Small intestine (tissue), 7 donors: ENCODE data around the gene CTCFL. TPM values are rescaled to one million over a fixed set of nuclear protein-coding genes. Genes with fewer than 3 reads are reported as not detected.

Experiments used
- DNase-seq, 2 donors: peaks; one replicate each; pipeline versions ENCODE4 v3.0.0 to v3.0.0-alpha.2; 2013
- FAIRE-seq: peaks from 2 replicates; lab custom pipeline; 2012; peaks lifted over from hg19 to GRCh38; lab: Jason Lieb, UNC
- H3K27ac ChIP-seq, 3 donors: one replicate each; pipeline ENCODE4 v1.5.1; 2013; ENCODE audit warnings: low read length in 2 of 3, mild to moderate bottlenecking in 2 of 3, control low read depth in 1 of 3, inconsistent platforms in 1 of 3, low read depth in 1 of 3, moderate library complexity in 1 of 3
- H3K27me3 ChIP-seq, 3 donors: one replicate each; pipeline ENCODE4 v1.6.1; 2013; ENCODE audit warnings: low read length in 3 of 3, inconsistent platforms in 1 of 3; ENCODE audit not compliant: control insufficient read depth in 3 of 3, insufficient read depth in 3 of 3
- H3K36me3 ChIP-seq, 3 donors: one replicate each; pipeline ENCODE4 v1.6.1; 2013; ENCODE audit warnings: low read length in 3 of 3, inconsistent platforms in 1 of 3, low read depth in 1 of 3, mild to moderate bottlenecking in 1 of 3, moderate library complexity in 1 of 3; ENCODE audit not compliant: control insufficient read depth in 3 of 3, insufficient read depth in 2 of 3
- H3K4me1 ChIP-seq, 3 donors: one replicate each; pipeline ENCODE4 v1.6.1; 2013; ENCODE audit warnings: low read length in 2 of 3, inconsistent platforms in 1 of 3, low read depth in 1 of 3, mild to moderate bottlenecking in 1 of 3, moderate library complexity in 1 of 3; ENCODE audit not compliant: control insufficient read depth in 3 of 3, insufficient read depth in 2 of 3
- H3K4me3 ChIP-seq, 3 donors: one replicate each; pipeline ENCODE4 v1.5.1; 2013; ENCODE audit warnings: low read length in 3 of 3, control low read depth in 1 of 3, inconsistent platforms in 1 of 3, low read depth in 1 of 3, mild to moderate bottlenecking in 1 of 3, moderate library complexity in 1 of 3
- H3K9me3 ChIP-seq, 2 donors: one replicate each; pipeline ENCODE4 v1.6.1; 2013; ENCODE audit warnings: low read depth in 1 of 2, low read length in 1 of 2; ENCODE audit not compliant: control insufficient read depth in 2 of 2, insufficient read depth in 1 of 2
- WGBS, 3 donors: extraction: QIAGEN DNeasy Blood & Tissue Kit; methylation state at CpG; one replicate each; pipeline ENCODE4 v1.1.7; 2013; 5-methylcytosine and 5-hydroxymethylcytosine counted together
- polyA plus RNA-seq, 4 donors: library from polyadenylated mRNA; stranded (reverse) in 3 of 4; unstranded in 1 of 4; fragments of 200-250 nt in 3 of 4; fragments of 120-200 nt in 1 of 4; gene quantifications; one replicate each; pipeline versions ENCODE4 v1.2.1 to v1.2.3, GENCODE V29; 2013
- donor health status: healthy with polysubstance abuse.
- donor health status: control.
- donor health status: control.
- donor health status: Bipolar disorder and iron deficiency.
- donor health status: healthy.

CTCFL gene
- polyA plus RNA-seq, 4 donors = 0.03 TPM; not detected in 2

GRCh38 chr20:57503035-57503658 is 21.8 kb downstream of the CTCFL start:
- no peaks in the 10 kb centered on the region for H3K36me3 ChIP-seq
- H3K4me3 ChIP-seq = no peak overlapping the region
- DNase-seq = no peak
- no peaks in the 10 kb centered on the region for H3K9me3 ChIP-seq
- no peak overlapping the region for H3K27ac ChIP-seq
- 68 to 79% (median 73%) methylated on average over 20 of the region's 20 CpGs for WGBS, 3 donors
- no peaks in the 10 kb centered on the region for H3K27me3 ChIP-seq
- no peaks in the 10 kb centered on the region for H3K4me1 ChIP-seq
- FAIRE-seq = no peak

GRCh38 chr20:57502336-57502700 is 22.6 kb downstream of the CTCFL start:
- H3K4me1 ChIP-seq = no peaks in the 10 kb centered on the region
- no peak for DNase-seq
- H3K9me3 ChIP-seq = no peaks in the 10 kb centered on the region
- H3K36me3 ChIP-seq = no peaks in the 10 kb centered on the region
- no peak overlapping the region for H3K27ac ChIP-seq
- 34 to 70% (median 49%) methylated on average over 6 of the region's 6 CpGs for WGBS, 3 donors
- no peak overlapping the region for H3K4me3 ChIP-seq
- FAIRE-seq = no peak
- H3K27me3 ChIP-seq = no peaks in the 10 kb centered on the region

GRCh38 chr20:57501461-57502335 is 23.2 kb downstream of the CTCFL start:
- no peak overlapping the region for H3K27ac ChIP-seq
- no peak for FAIRE-seq

GRCh38 chr20:57500962-57501361 is 24.0 kb downstream of the CTCFL start:
- FAIRE-seq (no peak), DNase-seq (no peak)
- WGBS, 3 donors = 89 to 93% (median 90%) methylated on average over 17 of the region's 17 CpGs
- Histone ChIP-seq H3K4me1 (no peaks in the 10 kb centered on the region), H3K4me3 (no peak overlapping the region), H3K36me3 (no peaks in the 10 kb centered on the region), H3K27ac (no peak overlapping the region), H3K27me3 (no peaks in the 10 kb centered on the region), H3K9me3 (no peaks in the 10 kb centered on the region)

More at GRCh38 chr20:57501461-57502335, 23.2 kb downstream of the CTCFL start:
- no peak for DNase-seq
- Histone ChIP-seq H3K36me3 (no peaks in the 10 kb centered on the region), H3K4me3 (no peak overlapping the region), H3K4me1 (no peaks in the 10 kb centered on the region), H3K9me3 (no peaks in the 10 kb centered on the region), H3K27me3 (no peaks in the 10 kb centered on the region)
- WGBS, 3 donors = 80% methylated on average over 17 of the region's 17 CpGs

- no peaks in the 10 kb centered on the region for H3K36me3 ChIP-seq
- H3K9me3 ChIP-seq = no peaks in the 10 kb centered on the region
- H3K4me3 ChIP-seq = no peak overlapping the region
- FAIRE-seq (no peak), DNase-seq (no peak)
- no peaks in the 10 kb centered on the region for H3K27me3 ChIP-seq
- no peaks in the 10 kb centered on the region for H3K4me1 ChIP-seq
- WGBS, 3 donors = 78 to 88% (median 85%) methylated on average over 7 of the region's 7 CpGs
- no peak overlapping the region for H3K27ac ChIP-seq
These were observed 24.7 kb downstream of the CTCFL start for GRCh38 chr20:57500235-57500634.

GRCh38 chr20:57499676-57500075 is 25.3 kb downstream of the CTCFL start:
- Histone ChIP-seq H3K27me3 (no peaks in the 10 kb centered on the region), H3K27ac (no peak overlapping the region), H3K4me1 (no peaks in the 10 kb centered on the region), H3K4me3 (no peak overlapping the region), H3K9me3 (no peaks in the 10 kb centered on the region), H3K36me3 (no peaks in the 10 kb centered on the region)
- 29 to 56% (median 54%) methylated on average over 14 of the region's 14 CpGs for WGBS, 3 donors
- FAIRE-seq (no peak), DNase-seq (no peak)

GRCh38 chr20:57498425-57499400 is 26.2 kb downstream of the CTCFL start:
- H3K4me1 ChIP-seq = no peaks in the 10 kb centered on the region
- no peaks in the 10 kb centered on the region for H3K36me3 ChIP-seq
- WGBS, 3 donors = 31 to 38% (median 35%) methylated on average over 20 of the region's 20 CpGs
- no peak for FAIRE-seq
- no peak for DNase-seq
- no peak overlapping the region for H3K4me3 ChIP-seq
- H3K27ac ChIP-seq = no peak overlapping the region
- H3K9me3 ChIP-seq = no peaks in the 10 kb centered on the region
- H3K27me3 ChIP-seq = no peaks in the 10 kb centered on the region

- DNase-seq (no peak), FAIRE-seq (no peak)
- H3K9me3 ChIP-seq = no peaks in the 10 kb centered on the region
- WGBS, 3 donors = 80 to 84% (median 80%) methylated on average over 4 of the region's 4 CpGs
- no peaks in the 10 kb centered on the region for H3K4me1 ChIP-seq
- H3K27me3 ChIP-seq = peaks cover 0 to 2% (median 0%) of the 10 kb centered on the region in 3 donors
- H3K4me3 ChIP-seq = no peak overlapping the region
- H3K36me3 ChIP-seq = no peaks in the 10 kb centered on the region
- no peak overlapping the region for H3K27ac ChIP-seq
These were observed 28.3 kb downstream of the CTCFL start for GRCh38 chr20:57496592-57496991.
